Measurements from ENCODE around the gene DNAJB7. TPM values are rescaled to one million over a fixed set of nuclear protein-coding genes. Genes with fewer than 3 reads are reported as not detected.

DNAJB7 gene
- total RNA-seq, 1 experiment from 2014 or later, result not detected

Small RNAs within 50 kb of the gene (microRNA-seq; reads per million reads assigned to microRNA genes)
- 2.1 reads per million for gene MIR4766 (ENCODE audit: borderline number of aligned reads)

Other genes with a start within 250 kb of the DNAJB7 start
- 39.7 to 49.8 TPM (median 48.4 TPM) in 3 replicates for gene MRTFA, start 225.4 kb downstream of the DNAJB7 start, total RNA-seq (2021)
- gene MCHR1, start 182.6 kb downstream of the DNAJB7 start, total RNA-seq (2021), result 0.57 to 1.0 TPM (median 0.69 TPM) in 3 replicates
- gene SLC25A17, start 42.8 kb downstream of the DNAJB7 start, total RNA-seq (2021), result 22.0 to 29.6 TPM (median 25.2 TPM) in 3 replicates
- 289 to 303 TPM (median 291 TPM) in 3 replicates for gene ST13, start 5.5 kb downstream of the DNAJB7 start, total RNA-seq (2021)
- gene XPNPEP3, start 5.0 kb downstream of the DNAJB7 start, total RNA-seq (2021), result 25.9 to 28.2 TPM (median 27.5 TPM) in 3 replicates
- 68.2 to 70.8 TPM (median 70.3 TPM) in 3 replicates for gene RBX1, start 89.3 kb upstream of the DNAJB7 start, total RNA-seq (2021)
- gene EP300, start 230.5 kb upstream of the DNAJB7 start, total RNA-seq (2021), result 95.6 to 97.1 TPM (median 95.8 TPM) in 3 replicates